H54 (cell line): ENCODE measurements around the gene CCDC82.

Source experiments
- DNase-seq: peaks from one replicate; pipeline ENCODE4 v3.0.0; 2011; ENCODE audit warnings: low spot score, mixed read lengths; ENCODE audit not compliant: insufficient read length
- FAIRE-seq: peaks from 3 replicates; lab custom pipeline; 2011; peaks lifted over from hg19 to GRCh38; lab: Jason Lieb, UNC
- POLR2A ChIP-seq: IDR thresholded peaks from 2 replicates; pipeline ENCODE4 v1.6.1; 2011; ENCODE audit warnings: low read depth, mild to moderate bottlenecking, low read length

The CCDC82 gene

DNA sequence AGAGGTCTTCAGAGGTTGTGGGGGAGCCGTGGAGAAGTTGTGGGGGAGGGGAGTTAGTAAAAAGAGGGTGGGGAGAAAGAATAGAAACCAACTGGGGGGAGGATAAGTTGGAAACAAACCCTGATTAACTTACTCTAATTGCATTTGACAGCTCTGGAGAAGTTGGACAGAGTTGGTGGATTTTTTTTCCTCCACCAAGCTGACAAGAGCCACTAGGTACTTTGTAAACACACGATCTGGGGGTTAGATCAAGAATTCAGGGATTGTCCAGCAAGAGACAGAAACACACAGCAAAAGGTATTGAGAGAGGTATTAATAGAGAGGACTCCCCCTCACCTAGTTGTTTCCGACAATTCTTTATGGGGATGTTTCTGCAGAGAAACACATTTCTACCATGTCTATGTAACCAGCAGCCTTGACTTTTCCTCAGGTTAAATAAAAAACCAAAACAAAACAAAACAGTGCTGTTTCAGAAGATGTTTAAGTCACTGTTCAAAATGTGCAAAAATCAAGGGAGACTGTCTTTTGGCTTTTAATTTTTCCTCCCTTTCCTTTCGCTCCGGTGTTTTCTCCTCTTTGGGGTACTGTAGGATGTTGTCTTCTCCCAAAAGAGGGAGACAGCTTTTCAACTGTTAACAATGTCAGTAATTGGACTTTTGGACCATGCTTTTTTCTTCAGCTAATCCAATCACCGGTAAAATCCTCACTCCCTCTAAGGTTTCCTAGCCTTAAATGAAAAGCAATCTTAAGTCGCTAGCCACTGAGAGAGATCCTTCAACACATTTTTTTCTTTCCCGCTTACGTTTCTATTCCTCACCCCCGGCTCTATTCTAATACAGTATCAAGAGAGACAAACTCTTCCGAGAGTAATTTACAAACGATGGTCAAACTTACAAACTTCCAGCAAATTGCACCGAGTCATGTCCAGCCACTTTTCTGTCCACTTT lies 47.4 kb downstream of the CCDC82 start:
- TF ChIP-seq POLR2A = no peak
- FAIRE-seq (no peak), DNase-seq (no peak)

DNA sequence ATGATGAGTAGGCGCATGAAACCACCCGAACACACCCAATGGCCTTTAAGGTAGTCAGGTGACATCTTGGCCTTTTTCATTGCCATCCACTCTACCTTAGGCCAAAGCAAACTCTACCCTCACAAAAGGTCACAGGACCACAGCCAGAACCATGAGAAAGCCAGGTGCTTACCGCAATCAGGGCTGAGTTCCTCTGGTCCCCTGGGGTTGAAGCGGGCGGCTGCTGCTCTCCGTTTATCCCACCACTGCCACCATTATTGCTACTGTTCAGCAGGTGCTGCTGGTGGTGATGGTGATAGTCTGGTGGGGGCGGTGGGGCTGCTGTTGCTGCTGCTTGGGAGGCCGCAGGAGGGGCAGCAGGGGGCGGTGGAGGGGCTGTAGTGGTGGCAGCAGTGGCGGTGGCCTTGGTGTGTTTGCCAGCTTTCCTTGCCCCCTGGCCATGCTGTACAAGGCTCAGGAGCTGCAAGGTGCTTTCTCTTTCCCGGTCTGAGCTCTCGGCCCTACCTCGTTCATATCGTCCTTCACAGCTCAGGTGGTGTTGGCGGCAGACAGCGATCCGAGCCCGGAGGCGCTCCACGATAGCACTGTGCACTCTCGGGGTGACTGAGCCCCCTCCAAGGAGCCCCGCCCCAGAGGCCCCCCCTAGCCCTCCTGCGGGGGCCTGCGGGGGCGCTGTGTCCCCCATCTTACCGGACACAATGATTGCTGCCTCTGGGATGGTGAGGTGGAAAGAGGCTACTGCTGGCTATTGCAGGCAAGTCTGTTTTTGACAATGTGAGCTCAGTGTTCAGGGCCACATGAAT lies 48.3 kb downstream of the CCDC82 start:
- FAIRE-seq (no peak), DNase-seq (no peak)
- no peak for TF ChIP-seq POLR2A

DNA sequence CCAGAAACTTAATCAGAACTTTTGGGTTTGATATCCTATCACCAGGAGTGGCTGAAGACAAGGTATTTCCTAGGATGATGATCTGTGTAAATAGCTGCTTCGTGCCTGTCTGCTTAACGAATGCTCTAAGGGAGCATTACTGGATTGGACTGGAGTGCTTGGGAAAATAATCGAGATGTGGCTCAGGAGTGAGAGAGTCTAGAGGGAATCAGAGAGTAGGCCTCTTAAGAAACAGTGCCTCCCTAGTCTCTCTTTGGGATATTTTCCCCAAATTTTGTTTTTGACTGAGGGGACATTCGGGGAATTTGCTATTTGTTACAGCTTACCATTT lies 49.2 kb downstream of the CCDC82 start:
- no peak for FAIRE-seq
- no peak for DNase-seq
- TF ChIP-seq POLR2A = no peak

DNA sequence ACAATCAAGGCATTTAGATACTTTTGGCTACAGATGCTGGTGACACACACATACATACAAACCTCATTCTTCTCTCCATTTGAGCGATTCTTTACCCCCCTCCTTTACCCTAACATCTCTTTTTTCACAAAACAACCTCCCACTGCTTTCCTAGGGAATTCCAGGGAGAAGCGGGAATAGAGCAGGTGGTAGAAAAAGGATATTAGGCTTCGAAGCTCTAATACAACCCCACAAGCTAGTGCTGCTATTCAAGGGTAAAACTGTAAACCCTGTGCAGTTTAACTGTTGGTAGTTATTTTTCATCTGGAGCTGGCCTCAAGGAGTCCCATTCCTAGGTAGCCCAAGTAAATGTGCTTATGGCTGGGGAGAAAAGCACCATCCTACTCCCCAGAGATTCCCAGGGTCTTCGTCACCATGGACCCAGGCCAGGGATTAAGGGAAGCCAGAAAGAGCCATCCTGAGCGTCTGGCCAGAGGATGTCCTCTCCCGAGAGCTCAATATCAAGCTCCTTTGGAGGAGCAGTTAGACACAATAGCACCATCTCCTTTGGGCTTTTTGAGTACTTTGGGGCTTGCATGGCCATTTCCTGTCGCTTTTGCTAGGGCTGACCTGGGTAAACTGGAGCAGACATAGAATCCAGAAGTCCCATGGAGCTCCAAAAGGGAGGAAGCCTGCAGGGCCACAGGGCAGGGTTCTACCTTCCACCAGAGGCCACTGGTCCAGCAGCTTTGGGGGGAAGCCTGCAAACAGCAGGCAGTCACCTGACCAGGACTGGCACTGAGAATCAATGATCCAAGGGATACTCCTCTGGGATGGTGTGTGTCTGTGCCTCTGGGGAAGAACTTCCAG lies 49.8 kb downstream of the CCDC82 start:
- DNase-seq = no peak
- no peak for TF ChIP-seq POLR2A
- FAIRE-seq = no peak

DNA sequence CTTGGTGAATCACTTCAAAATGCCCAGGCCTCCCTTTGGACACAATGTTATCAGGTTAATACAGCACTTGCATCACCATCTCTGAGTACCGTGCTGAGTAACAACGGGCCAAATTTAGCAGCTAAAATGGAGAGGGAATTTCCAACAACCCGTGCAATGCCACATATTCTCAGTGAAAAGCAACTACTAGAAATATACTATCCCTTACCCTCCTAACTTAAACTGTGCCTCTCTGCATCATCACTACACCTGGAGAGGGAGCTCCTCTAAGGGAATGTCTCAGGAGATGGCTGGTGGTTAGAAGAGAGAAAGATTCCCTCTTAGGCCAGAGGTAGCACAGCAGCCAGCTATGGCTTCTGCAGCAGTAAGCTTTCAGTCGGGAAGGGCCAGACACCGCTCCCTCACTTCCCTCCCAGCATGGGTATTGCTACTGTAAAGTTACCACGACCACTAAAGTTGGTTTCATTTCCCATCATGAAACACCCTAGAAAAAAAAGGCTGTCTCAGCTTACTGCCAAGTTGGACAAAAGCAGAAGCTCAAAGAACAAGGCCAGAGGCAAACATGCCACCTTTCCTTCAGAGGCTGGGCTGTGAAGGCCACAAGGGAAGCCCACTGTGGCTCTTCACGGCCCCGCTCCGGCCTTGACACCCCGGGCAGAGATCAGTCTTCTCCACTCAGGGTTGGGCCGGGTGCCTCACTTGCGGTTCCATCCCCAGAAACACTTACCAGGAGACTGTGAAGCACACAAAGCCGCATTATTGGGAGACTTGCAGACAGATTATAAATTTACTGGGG lies 50.6 kb downstream of the CCDC82 start:
- no peak for DNase-seq
- no peak for FAIRE-seq
- no peak for TF ChIP-seq POLR2A

DNA sequence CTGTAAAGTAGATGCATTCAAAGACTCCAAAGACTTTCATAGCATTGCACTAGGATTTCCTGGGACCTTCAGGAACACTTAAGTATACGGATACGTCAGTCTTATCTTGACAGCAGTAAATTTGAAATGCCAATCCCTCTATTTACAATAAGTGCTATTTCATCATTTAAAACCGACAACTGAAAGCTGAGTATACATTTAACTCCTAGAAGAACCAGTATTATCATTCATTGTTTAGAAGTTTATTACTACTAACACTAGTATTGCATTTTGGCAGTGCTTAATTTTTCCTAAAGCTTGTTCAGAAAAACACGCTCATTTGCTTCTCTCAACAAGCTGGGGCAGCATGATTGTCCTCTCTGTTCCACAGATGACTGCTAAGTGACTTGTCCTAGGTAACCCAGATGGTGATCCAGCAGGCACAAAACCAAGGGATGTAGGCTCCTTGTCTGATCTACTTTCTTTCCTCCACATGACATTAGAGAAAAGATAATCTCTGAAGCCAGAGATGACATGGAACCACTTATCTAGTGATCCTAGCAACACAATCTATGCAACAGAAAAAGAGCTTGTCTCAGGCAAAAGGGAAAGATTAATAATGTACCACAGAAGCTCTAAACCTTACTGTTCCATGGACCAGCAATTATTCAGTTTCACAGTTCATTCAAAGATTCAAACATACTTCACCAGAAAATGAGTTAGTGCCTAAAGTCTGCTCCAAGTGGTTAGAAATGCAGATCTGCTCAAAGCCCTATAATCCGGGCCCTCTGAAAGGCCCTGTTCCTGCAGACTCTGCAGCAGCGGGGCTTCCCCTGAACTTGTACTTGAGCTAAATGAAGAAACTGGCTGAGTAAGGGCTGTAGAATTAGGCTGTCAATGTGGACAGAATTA lies 51.9 kb downstream of the CCDC82 start:
- DNase-seq (no peak), FAIRE-seq (no peak)
- no peak for TF ChIP-seq POLR2A

DNA sequence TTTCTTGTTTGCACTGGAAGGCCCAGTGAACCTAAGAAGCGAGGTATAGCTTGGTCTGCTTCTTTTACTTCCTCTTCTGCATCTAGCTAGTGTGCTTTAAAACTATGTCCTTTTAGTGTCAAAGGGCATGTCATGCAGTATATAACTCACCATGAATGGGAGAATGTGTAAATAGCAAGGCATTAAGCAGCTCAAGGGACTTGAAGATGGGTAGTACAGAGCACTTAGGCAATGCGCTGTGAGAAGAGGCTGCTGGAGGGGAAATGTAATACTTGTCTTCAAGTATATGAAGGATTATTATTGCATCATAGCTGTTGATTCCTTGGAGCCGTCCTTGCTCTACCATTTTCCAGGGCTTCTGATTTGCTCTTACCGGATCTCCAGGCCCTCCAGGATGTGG lies 54.3 kb downstream of the CCDC82 start:
- no peak for TF ChIP-seq POLR2A
- no peak for FAIRE-seq
- no peak for DNase-seq

DNA sequence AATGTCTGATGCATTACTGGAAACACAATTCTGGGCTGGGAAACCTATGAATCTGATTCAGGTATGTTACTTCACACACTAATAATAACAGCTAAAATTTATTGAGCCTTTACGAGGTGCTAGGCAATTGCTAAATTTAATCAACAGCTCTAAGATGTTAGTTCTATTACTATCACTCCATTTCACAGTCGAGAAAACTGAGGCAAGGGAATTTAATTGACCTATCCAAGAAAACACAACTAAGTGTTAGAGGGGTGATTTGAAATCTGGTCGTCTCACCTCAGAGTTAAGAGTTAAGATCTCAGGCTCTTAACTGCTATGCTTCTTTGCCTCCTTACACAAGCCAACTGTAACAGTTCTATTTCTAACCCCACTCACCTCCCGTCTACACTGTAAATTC lies 55.5 kb downstream of the CCDC82 start:
- no peak for TF ChIP-seq POLR2A
- DNase-seq (no peak), FAIRE-seq (no peak)

DNA sequence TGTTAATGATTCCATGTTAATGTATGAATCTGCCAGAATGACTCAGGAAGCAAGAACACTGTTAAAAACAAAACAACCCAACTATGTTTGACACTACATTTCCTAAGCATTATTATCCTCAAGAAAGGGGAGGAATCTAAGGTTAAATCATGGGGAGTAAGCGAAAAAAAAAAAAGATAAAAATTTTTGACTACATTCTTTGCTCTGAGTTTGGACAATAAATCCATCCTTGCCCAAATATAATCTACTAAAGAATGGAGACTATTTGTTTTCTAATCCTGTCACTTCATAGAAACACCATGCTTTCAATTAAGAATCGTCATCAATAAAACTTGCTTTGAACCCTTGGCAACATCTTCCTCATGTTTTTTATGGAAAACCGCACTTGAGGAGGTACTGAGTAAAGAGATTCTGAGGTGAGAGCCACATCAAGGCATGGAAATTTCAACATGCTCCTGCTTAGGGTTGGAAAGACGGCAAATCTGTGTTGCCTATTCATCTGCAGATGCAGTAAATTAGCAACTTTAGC lies 56.5 kb downstream of the CCDC82 start:
- no peak for FAIRE-seq
- TF ChIP-seq POLR2A = no peak
- DNase-seq = no peak

DNA sequence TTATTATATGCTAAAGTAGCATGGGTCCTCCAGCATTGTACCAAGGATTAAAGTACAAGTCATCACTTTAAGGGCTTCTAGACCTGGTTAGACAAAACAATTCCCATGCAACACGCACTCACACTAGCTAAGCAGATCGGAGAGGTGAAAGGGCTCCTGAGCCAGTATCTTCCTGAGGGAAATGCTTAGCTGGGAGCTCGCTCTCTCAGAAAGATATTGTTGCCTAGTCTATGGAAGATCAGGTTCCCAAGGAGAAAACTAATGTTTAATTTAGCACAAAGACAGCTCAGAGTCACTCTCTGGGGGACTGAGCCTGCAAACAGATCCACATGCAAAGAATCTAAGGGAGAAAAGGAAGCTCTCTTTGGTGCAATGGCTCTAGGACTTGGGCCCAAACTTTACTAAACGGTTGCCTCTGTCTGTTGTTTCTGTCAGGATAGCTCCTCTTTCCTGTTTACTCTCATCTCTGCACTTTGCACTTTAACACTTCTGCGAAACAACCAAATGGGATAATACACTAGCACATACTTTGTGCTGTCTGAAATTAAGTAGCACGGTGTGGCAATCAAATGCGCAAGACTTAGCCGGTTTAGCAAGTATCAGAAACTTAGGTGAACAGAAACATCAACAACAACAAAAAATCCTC lies 57.5 kb downstream of the CCDC82 start:
- DNase-seq (no peak), FAIRE-seq (no peak)
- TF ChIP-seq POLR2A = no peak

DNA sequence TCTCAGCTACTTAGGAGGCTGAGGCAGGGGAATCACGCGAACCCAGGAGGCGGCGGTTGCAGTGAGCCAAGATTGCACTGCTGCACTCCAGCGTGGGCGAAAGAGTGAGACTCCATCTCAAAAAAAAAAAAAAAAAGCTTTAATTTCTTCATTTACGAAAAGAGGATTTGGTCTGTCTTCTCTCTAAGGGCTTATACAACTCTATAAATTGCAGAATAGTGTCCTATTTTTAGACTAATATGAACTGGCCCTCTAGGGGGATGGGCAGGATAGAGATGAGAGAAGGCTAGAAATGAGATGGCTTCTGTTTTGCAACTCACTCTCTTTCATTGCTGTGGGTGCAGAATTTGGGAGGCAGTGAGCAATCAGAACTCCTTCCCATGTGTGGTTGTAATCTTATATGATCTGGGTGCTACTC lies 58.0 kb downstream of the CCDC82 start:
- DNase-seq = no peak
- no peak for FAIRE-seq
- no peak for TF ChIP-seq POLR2A
